Caco-2 (cell line): ENCODE data around the gene SCG5. TPM values are rescaled to one million over a fixed set of nuclear protein-coding genes. Genes with fewer than 3 reads are reported as not detected.

Experiments used
- BruUV-seq: library from RNA; stranded (reverse); fragments of 400-500 nt; replicated peaks from 2 replicates; lab custom pipeline; 2021; lab: Mats Ljungman, UMichigan
- CTCF ChIA-PET: fragments of 300-600 bp; sonication (Branson Sonifier 250); formaldehyde crosslinking; loops from one replicate; lab custom pipeline; 2022; ENCODE audit warnings: antibody characterized with exemption; lab: Charles Lee
- POLR2A ChIA-PET: fragments of 300-600 bp; sonication (Branson Sonifier 250); formaldehyde crosslinking; loops from one replicate; lab custom pipeline; 2022; ENCODE audit warnings: antibody characterized with exemption; lab: Charles Lee
- DNase-seq, 2 experiments: peaks; one replicate each; pipeline versions ENCODE4 v3.0.0 to v3.0.0-alpha.2; 2020 to 2022
- H3K27me3 ChIP-seq: replicated peaks from 2 replicates; pipeline ENCODE4 v1.6.0; 2011; ENCODE audit warnings: low read length; ENCODE audit not compliant: control insufficient read depth, insufficient read depth
- H3K36me3 ChIP-seq: 2 replicates; pipeline ENCODE4 v1.5.1; 2011; ENCODE audit warnings: low read length; ENCODE audit not compliant: control insufficient read depth, insufficient read depth
- H3K4me1 ChIP-seq: fragments of 250-450 bp; sonication (Bioruptor Pico); 2 replicates; pipeline ENCODE4 v1.5.1; 2020; ENCODE audit warnings: mild to moderate bottlenecking
- H3K4me3 ChIP-seq: 2 replicates; pipeline ENCODE4 v1.5.1; 2011; ENCODE audit warnings: low read depth, mild to moderate bottlenecking, control low read depth, low read length
- H3K9me3 ChIP-seq: fragments of 250-450 bp; sonication (Bioruptor Pico); 2 replicates; pipeline ENCODE4 v1.5.1; 2020; ENCODE audit warnings: mild to moderate bottlenecking, moderate library complexity
- H3K27ac Mint-ChIP-seq: one replicate; pipeline ENCODE4 v1.8.0; 2022; ENCODE audit warnings: mixed read lengths; ENCODE audit not compliant: unreplicated experiment
- H3K27me3 Mint-ChIP-seq: one replicate; pipeline ENCODE4 v1.8.0; 2022; ENCODE audit warnings: mixed read lengths; ENCODE audit not compliant: insufficient read depth, unreplicated experiment
- H3K36me3 Mint-ChIP-seq: one replicate; pipeline ENCODE4 v1.8.0; 2022; ENCODE audit warnings: mild to moderate bottlenecking, mixed read lengths; ENCODE audit not compliant: insufficient read depth, unreplicated experiment
- H3K4me1 Mint-ChIP-seq: one replicate; pipeline ENCODE4 v1.8.0; 2022; ENCODE audit warnings: low read depth, mixed read lengths; ENCODE audit not compliant: unreplicated experiment
- H3K4me3 Mint-ChIP-seq: one replicate; pipeline ENCODE4 v1.8.0; 2022; ENCODE audit warnings: mild to moderate bottlenecking, moderate library complexity, mixed read lengths; ENCODE audit not compliant: unreplicated experiment
- H3K9me3 Mint-ChIP-seq: one replicate; pipeline ENCODE4 v1.8.0; 2022; ENCODE audit warnings: mixed read lengths; ENCODE audit not compliant: unreplicated experiment
- intact Hi-C: fragments of 100-400 bp; cut with micrococcal nuclease; formaldehyde crosslinking; loops from one replicate; pipeline ENCODE4 v1.10.0; 2022; ENCODE audit not compliant: unreplicated experiment
- total RNA-seq: library from RNA; stranded (reverse); gene quantifications from 2 replicates; pipeline ENCODE4 v1.2.3, GENCODE V29; 2022
- TF ChIP-seq, protein P1 (sequence below), 2 experiments: fragments of 200-600 bp in 1 of 2; IDR thresholded peaks; 1 replicate in 1 of 2; 2 replicates in 1 of 2; pipeline versions ENCODE4 v1.5.1 to v1.8.0; 2011 to 2022; ENCODE audit warnings: antibody characterized with exemption in 1 of 2, control low read depth in 1 of 2, inconsistent platforms in 1 of 2, low read depth in 1 of 2, low read length in 1 of 2, mild to moderate bottlenecking in 1 of 2, moderate library complexity in 1 of 2; ENCODE audit not compliant: insufficient read depth in 1 of 2, severe bottlenecking in 1 of 2, unreplicated experiment in 1 of 2

Gene SCG5
- total RNA-seq, 1 experiment from 2014 or later: 1.5 TPM

DNA sequence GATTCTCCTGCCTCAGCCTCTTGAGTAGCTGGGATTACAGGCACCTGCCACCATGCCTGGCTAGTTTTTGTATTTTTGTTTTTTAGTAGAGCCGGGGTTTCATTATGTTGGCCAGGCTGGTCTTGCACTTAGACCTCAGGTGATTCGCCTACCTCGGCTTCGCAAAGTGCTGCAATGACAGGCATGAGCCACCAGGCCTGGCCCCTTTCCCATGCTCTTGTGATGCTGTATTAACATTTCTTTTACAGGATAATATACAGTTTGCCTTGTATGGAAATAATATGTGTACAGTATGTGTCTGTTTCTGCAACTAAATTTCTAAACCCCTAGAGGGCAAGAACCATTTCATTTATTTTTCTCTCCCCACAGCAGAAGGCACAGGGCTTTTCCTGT, 37.8 kb downstream of the SCG5 start:
- no peaks in the 10 kb centered on the region for H3K27me3 ChIP-seq
- H3K36me3 ChIP-seq: no peaks in the 10 kb centered on the region
- intact Hi-C loops: no loop called here
- Mint-ChIP-seq H3K27ac (no peak overlapping the region), H3K27me3 (no peaks in the 10 kb centered on the region), H3K36me3 (peaks cover 4% of the 10 kb centered on the region), H3K4me3 (no peak overlapping the region), H3K9me3 (no peaks in the 10 kb centered on the region), H3K4me1 (peaks cover 11% of the 10 kb centered on the region)
- POLR2A ChIA-PET: no interaction called here
- no TSS peak for BruUV-seq
- no peaks in the 10 kb centered on the region for H3K9me3 ChIP-seq
- H3K4me1 ChIP-seq: peaks cover 6% of the 10 kb centered on the region; the same call in 1 of the 2 replicates
- CTCF ChIA-PET: no interaction called here
- DNase-seq: no peak
- TF ChIP-seq, protein P1, sequence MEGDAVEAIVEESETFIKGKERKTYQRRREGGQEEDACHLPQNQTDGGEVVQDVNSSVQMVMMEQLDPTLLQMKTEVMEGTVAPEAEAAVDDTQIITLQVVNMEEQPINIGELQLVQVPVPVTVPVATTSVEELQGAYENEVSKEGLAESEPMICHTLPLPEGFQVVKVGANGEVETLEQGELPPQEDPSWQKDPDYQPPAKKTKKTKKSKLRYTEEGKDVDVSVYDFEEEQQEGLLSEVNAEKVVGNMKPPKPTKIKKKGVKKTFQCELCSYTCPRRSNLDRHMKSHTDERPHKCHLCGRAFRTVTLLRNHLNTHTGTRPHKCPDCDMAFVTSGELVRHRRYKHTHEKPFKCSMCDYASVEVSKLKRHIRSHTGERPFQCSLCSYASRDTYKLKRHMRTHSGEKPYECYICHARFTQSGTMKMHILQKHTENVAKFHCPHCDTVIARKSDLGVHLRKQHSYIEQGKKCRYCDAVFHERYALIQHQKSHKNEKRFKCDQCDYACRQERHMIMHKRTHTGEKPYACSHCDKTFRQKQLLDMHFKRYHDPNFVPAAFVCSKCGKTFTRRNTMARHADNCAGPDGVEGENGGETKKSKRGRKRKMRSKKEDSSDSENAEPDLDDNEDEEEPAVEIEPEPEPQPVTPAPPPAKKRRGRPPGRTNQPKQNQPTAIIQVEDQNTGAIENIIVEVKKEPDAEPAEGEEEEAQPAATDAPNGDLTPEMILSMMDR (IDR thresholded peaks at IDR 0.05; ENCODE audit: insufficient read depth in 1 of 2, low read depth in 1 of 2, low read length in 1 of 2, severe bottlenecking in 1 of 2, unreplicated experiment in 1 of 2): no peak
- H3K4me3 ChIP-seq: no peak overlapping the region

DNA sequence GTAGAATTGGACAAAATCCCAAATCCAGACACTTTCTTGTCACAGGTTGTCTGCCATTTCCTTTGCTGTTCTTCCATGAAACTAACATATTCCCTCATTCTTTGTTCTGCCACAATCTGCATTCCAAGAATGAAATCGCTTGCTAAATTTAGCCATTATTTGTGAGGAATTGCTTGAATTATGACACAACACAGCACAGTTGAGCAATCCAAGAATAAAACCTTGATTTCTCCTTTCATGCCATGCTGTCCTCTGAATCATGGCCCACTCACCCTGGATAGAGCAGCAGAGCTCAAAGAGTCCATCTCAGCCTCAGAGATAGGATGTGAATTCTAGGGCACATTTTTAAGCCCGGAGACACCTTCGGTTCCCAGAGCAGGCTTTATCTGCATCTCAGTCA, 41.1 kb downstream of the SCG5 start:
- H3K27ac Mint-ChIP-seq: no peak overlapping the region
- no peaks in the 10 kb centered on the region for H3K27me3 Mint-ChIP-seq
- H3K4me1 ChIP-seq: peaks cover 2% of the 10 kb centered on the region; the same call in 1 of the 2 replicates
- no TSS peak for BruUV-seq
- no peak overlapping the region for H3K4me3 ChIP-seq
- no peaks in the 10 kb centered on the region for H3K9me3 Mint-ChIP-seq
- H3K36me3 ChIP-seq: no peaks in the 10 kb centered on the region
- TF ChIP-seq, protein P1 (IDR thresholded peaks at IDR 0.05; ENCODE audit: insufficient read depth in 1 of 2, low read depth in 1 of 2, low read length in 1 of 2, severe bottlenecking in 1 of 2, unreplicated experiment in 1 of 2): no peak
- no peak for DNase-seq
- H3K4me1 Mint-ChIP-seq: peaks cover 5% of the 10 kb centered on the region
- CTCF ChIA-PET: interaction anchor here (0.6 kb wide), 1 partner anchor 62 kb away, joined by 3 read pairs; no protein-coding TSS in a partner anchor
- POLR2A ChIA-PET: no interaction called here
- H3K9me3 ChIP-seq: no peaks in the 10 kb centered on the region
- no peak overlapping the region for H3K4me3 Mint-ChIP-seq
- intact Hi-C loops: no loop called here
- peaks cover 4% of the 10 kb centered on the region for H3K36me3 Mint-ChIP-seq
- H3K27me3 ChIP-seq: no peaks in the 10 kb centered on the region

DNA sequence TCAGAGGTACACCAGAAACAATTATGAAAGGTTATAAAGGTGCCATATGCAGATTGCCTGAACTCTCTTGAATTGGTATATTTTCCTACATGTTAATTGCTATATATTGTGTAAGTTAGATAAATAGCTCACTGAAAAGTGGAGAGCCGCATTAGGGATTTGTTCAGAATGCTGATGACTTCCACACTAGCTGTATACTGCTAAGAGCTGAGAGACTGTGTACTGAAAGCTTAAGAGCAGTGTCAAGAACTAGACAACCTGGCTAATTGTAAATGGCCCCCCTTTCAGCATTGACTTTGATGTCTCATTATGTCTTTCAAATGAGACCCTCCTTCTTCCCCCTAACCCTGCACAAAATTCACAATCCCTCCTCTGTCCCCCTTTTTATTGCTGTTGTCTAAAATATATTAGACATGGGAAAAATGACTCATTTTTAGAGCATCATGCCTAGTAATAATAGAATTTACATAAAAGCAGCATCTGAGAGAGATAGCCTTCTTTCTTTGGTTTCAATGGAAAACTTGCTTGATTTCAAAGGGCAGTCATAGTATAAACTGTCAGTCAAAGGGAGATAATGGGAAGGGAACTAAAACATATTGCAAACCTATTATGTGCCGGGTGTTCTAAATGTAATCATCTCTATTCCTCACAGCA, 41.6 kb downstream of the SCG5 start:
- TF ChIP-seq, protein P1 (IDR thresholded peaks at IDR 0.05; ENCODE audit: insufficient read depth in 1 of 2, low read depth in 1 of 2, low read length in 1 of 2, severe bottlenecking in 1 of 2, unreplicated experiment in 1 of 2): no peak
- H3K4me1 Mint-ChIP-seq: no peaks in the 10 kb centered on the region
- H3K4me1 ChIP-seq: no peaks in the 10 kb centered on the region
- no peak overlapping the region for H3K4me3 ChIP-seq
- ChIA-PET CTCF (no interaction called here), POLR2A (no interaction called here)
- H3K4me3 Mint-ChIP-seq: no peak overlapping the region
- peaks cover 4% of the 10 kb centered on the region for H3K36me3 Mint-ChIP-seq
- BruUV-seq: no TSS peak
- DNase-seq: no peak
- no peaks in the 10 kb centered on the region for H3K9me3 ChIP-seq
- H3K36me3 ChIP-seq: no peaks in the 10 kb centered on the region
- no peak overlapping the region for H3K27ac Mint-ChIP-seq
- no peaks in the 10 kb centered on the region for H3K27me3 ChIP-seq
- intact Hi-C loops: no loop called here
- no peaks in the 10 kb centered on the region for H3K9me3 Mint-ChIP-seq
- no peaks in the 10 kb centered on the region for H3K27me3 Mint-ChIP-seq
